Naive thymus-derived CD8-positive, alpha-beta T cell (primary cell): ENCODE measurements around the gene SETD2. TPM values are rescaled to one million over a fixed set of nuclear protein-coding genes. Genes with fewer than 3 reads are reported as not detected.
A peak's percentile ranks its signal among the peaks of the same experiment; 100 is the strongest.

Source experiments
- ATAC-seq, 2 donors: fragments of 150-1000 bp; cut with Tn5 transposase in 1 of 2; sonication (Bioruptor Pico), chemical (Tn5 transposase) in 1 of 2; 1 replicate in 1 of 2; 2 replicates in 1 of 2; pipeline ENCODE4 v1.10.0; 2021; ENCODE audit warnings: mild to moderate bottlenecking in 2 of 2, moderate library complexity in 2 of 2
- POLR2A ChIA-PET: fragments of 350-600 bp; sonication (Branson Sonifier 250); formaldehyde crosslinking; loops from one replicate; lab custom pipeline; 2021; ENCODE audit warnings: antibody characterized with exemption; lab: Charles Lee
- DNase-seq, 10 donors: peaks; one replicate each; pipeline versions ENCODE4 v3.0.0 to v3.0.0-alpha.2; 2020 to 2022
- H3K27ac Mint-ChIP-seq, 10 donors: one replicate each; pipeline ENCODE4 v1.8.0; 2020 to 2022; ENCODE audit warnings: mild to moderate bottlenecking in 10 of 10, mixed read lengths in 10 of 10, moderate library complexity in 4 of 10, inconsistent platforms in 1 of 10
- H3K27me3 Mint-ChIP-seq, 5 donors: one replicate each; pipeline ENCODE4 v1.8.0; 2021 to 2022; ENCODE audit warnings: mixed read lengths in 5 of 5
- H3K36me3 Mint-ChIP-seq, 3 donors: one replicate each; pipeline ENCODE4 v1.8.0; 2020 to 2022; ENCODE audit warnings: mixed read lengths in 3 of 3, mild to moderate bottlenecking in 2 of 3, inconsistent platforms in 1 of 3
- H3K4me1 Mint-ChIP-seq, 4 donors: one replicate each; pipeline ENCODE4 v1.8.0; 2021 to 2022; ENCODE audit warnings: mixed read lengths in 4 of 4
- H3K4me3 Mint-ChIP-seq, 10 donors: one replicate each; pipeline ENCODE4 v1.8.0; 2020 to 2022; ENCODE audit warnings: mild to moderate bottlenecking in 10 of 10, mixed read lengths in 10 of 10, moderate library complexity in 6 of 10, inconsistent platforms in 1 of 10
- H3K9me3 Mint-ChIP-seq, 9 donors: one replicate each; pipeline ENCODE4 v1.8.0; 2020 to 2022; ENCODE audit warnings: mixed read lengths in 9 of 9, mild to moderate bottlenecking in 3 of 9, inconsistent platforms in 1 of 9, moderate library complexity in 1 of 9
- polyA plus RNA-seq, 3 donors: library from polyadenylated mRNA; unstranded; fragments of 300-500 nt; fragmentation: Illumina TruSeq; gene quantifications; one replicate each; pipeline ENCODE4 v1.2.3, GENCODE V29; 2021
- total RNA-seq, 8 experiments: library from RNA in 2 of 8; stranded (reverse) in 2 of 8; gene quantifications; one replicate each; pipeline ENCODE4 v1.2.3 and lab custom pipeline; 2021 to 2026

SETD2 gene
- total and polyA plus RNA-seq, 5 experiments from 2014 or later, result 11.8 to 85.0 (median 23.4) TPM

DNA sequence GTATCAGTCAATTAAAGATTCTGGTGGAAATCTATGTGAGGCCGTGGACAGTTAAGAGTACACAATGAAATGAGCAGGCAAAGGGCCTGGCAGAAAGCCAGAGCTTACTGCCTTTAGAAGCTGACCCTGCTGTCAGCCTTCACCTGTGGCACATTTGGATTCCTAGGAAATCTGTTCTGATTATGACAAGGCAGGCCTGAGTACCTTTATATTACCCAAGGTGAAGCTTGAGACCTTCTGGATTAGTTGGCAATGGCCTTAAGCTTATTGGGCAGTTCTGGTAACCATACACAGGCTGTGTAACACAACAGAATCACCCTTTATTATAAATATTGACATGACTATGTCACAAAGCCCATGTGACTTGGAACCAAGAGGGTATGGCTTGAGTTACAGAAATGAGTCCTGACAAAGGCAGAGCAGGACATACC lies 141.3 kb downstream of the SETD2 start:
- peak overlapping the region in 4 of 10 donors; percentile 29 to 67 (median 40) for H3K27ac Mint-ChIP-seq
- no peak for DNase-seq
- no peaks in the 10 kb centered on the region for H3K27me3 Mint-ChIP-seq
- POLR2A ChIA-PET, result interaction anchor here (0.7 to 1.2 kb wide), 2 partner anchors 65 to 275 kb away, joined by 3 to 4 read pairs; no protein-coding TSS in a partner anchor
- no peak for ATAC-seq
- H3K4me3 Mint-ChIP-seq, result no peak overlapping the region
- peaks cover 0 to 37% (median 7%) of the 10 kb centered on the region in 3 donors for H3K36me3 Mint-ChIP-seq
- peaks cover 26 to 51% (median 47%) of the 10 kb centered on the region in 4 donors for H3K4me1 Mint-ChIP-seq
- H3K9me3 Mint-ChIP-seq, result no peaks in the 10 kb centered on the region

DNA sequence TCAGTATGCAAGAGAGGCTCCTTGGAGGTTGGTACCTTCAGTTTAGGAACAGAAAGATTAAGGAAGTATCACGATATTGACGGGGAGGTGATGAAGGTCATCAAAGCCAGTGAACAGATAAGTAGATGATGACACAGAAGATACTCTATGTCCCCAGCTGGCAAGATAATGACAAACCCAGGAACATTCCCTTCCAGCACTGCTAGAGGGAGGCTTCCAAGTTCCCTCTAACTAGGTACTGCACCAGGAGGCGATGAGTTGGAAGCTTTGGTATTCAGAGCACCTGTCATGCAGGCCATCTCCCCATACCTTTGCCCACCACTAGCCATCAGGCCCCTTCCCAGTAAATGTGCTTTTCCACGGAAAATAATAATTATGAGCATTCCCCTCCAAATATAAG lies 143.6 kb downstream of the SETD2 start:
- peaks cover 24 to 63% (median 50%) of the 10 kb centered on the region in 4 donors for H3K4me1 Mint-ChIP-seq
- DNase-seq (no peak), ATAC-seq (no peak)
- H3K36me3 Mint-ChIP-seq, result peaks cover 0 to 47% (median 0%) of the 10 kb centered on the region in 3 donors
- peak overlapping the region in 7 of 10 donors; percentile 10 to 87 (median 84) for H3K27ac Mint-ChIP-seq
- H3K27me3 Mint-ChIP-seq, result no peaks in the 10 kb centered on the region
- H3K9me3 Mint-ChIP-seq, result no peaks in the 10 kb centered on the region
- POLR2A ChIA-PET, result interaction anchor here (0.5 to 1.0 kb wide), 2 partner anchors 13 to 46 kb away, joined by 3 to 4 read pairs; no protein-coding TSS in a partner anchor
- no peak overlapping the region for H3K4me3 Mint-ChIP-seq

DNA sequence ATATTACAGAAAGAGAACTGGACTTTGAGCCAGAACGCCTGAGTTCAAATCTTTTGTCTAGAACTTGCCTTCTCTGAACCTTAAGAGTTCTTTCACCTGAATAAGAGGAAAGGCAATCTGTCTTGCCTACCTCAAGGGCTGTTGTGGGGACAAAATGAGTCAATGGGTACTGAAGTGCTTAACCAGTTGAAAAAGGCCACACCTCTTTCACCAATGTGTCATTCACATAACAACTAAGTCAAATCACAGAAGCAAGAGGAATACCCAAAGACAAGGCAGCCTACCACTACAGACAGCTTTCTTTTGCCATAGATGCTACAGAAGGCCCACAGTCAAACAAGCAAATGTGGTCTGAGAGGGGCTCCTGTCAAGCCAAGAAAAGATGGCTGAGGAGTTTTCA lies 144.7 kb downstream of the SETD2 start:
- Mint-ChIP-seq H3K9me3 (no peaks in the 10 kb centered on the region), H3K4me1 (peaks cover 19 to 60% (median 41%) of the 10 kb centered on the region in 4 donors), H3K4me3 (peak overlapping the region in 1 of 10 donors; percentile 44), H3K27ac (peak overlapping the region in 9 of 10 donors; percentile 7 to 87 (median 71)), H3K27me3 (no peaks in the 10 kb centered on the region), H3K36me3 (peaks cover 0 to 53% (median 0%) of the 10 kb centered on the region in 3 donors)
- DNase-seq, result no peak
- peak in 1 of 2 donors; percentile 33 for ATAC-seq
- POLR2A ChIA-PET, result no interaction called here

DNA sequence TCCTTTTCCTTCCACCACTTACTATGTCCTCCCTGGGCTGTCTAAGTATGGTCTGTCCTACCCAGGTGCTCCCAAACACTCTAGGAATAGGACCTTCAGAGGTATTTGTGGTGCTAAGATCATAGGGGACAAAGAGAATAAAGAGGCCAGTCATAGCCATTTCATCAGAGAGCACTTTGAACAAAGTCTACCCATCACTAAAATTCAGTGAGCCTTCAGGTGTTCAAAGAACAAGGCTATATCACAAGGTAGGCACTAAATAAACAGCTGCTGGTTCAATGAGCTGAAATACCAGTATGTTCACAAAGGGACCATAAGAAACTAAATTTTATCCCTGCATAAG lies 145.7 kb downstream of the SETD2 start:
- no peak for ATAC-seq
- Mint-ChIP-seq H3K36me3 (peaks cover 0 to 61% (median 0%) of the 10 kb centered on the region in 3 donors), H3K9me3 (no peaks in the 10 kb centered on the region), H3K4me3 (no peak overlapping the region), H3K27ac (peak overlapping the region; percentile 49 to 94 (median 84)), H3K4me1 (peaks cover 19 to 66% (median 41%) of the 10 kb centered on the region in 4 donors), H3K27me3 (no peaks in the 10 kb centered on the region)
- DNase-seq, result no peak
- POLR2A ChIA-PET, result no interaction called here

DNA sequence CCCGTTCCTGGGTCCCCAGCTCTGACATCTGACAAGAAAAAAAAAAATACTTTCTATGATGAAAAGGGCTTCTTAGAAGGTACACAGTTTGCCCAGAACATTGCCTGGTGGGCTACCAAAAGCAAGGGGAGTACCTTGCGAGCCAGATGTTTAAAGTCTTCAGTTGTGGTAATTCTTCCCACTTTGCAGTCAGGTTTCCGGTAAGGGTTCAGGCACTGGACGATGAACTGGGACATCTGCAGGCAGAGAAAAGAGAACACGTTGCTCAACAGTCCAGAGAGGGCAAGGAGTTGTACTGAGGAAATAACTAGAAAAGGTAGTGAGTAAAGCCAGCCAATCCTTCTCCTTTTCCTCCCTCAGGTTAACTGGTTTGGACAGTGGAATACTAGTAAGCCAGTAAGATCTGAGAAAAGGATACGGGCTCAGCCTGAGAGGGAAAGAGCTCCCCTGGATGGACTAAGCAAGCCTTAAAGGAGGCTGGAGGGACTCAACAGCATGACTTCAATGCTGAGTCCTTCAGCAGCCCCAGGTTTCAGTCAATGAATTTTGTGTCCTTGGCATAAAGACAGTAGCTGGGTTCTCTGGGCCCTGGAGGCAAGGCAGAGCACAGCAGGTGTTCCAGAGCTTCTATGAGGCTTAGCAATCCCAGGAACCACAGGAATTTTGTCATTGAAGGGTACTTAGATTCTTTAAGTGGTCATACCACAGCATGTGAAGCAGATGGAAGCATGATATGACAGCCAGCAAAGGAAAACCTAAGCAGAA lies 146.2 kb downstream of the SETD2 start:
- Mint-ChIP-seq H3K36me3 (peaks cover 0 to 59% (median 0%) of the 10 kb centered on the region in 3 donors), H3K27me3 (no peaks in the 10 kb centered on the region), H3K9me3 (no peaks in the 10 kb centered on the region), H3K4me1 (peaks cover 19 to 65% (median 41%) of the 10 kb centered on the region in 4 donors), H3K4me3 (peak overlapping the region in 5 of 10 donors; percentile 1 to 69 (median 46)), H3K27ac (peak overlapping the region; percentile 75 to 94 (median 86))
- no peak for DNase-seq
- ATAC-seq, result peak in 1 of 2 donors; percentile 22
- POLR2A ChIA-PET, result interaction anchor here (0.6 kb wide), 2 partner anchors 48 to 60 kb away, joined by 3 to 5 read pairs; no protein-coding TSS in a partner anchor

DNA sequence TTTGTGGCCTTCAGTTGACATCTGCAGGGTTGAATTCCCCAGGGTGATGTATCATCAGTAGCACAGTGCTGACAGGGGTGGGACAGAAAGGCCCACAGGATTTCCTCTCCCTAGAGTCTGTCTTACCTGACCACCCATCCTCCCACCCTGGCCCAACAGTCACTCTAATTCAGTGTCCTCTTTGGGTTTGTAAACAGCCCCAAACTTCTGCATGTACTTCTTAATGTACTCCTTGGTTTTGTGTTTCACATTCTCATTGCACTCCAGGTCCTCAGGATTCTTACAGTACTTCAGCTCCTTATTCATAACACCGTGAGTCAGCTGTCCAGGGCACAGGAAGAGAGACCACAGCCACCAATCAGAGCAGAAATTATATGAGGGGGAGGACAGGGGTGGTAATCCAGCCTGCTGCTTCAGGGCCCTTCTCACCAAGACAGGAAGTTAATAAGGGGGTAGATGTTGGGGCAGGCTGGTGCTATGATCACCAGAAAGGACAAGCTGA lies 146.9 kb downstream of the SETD2 start:
- Mint-ChIP-seq H3K4me3 (peak overlapping the region in 7 of 10 donors; percentile 5 to 69 (median 36)), H3K9me3 (no peaks in the 10 kb centered on the region), H3K36me3 (peaks cover 0 to 59% (median 0%) of the 10 kb centered on the region in 3 donors), H3K27me3 (no peaks in the 10 kb centered on the region), H3K27ac (peak overlapping the region; percentile 38 to 94 (median 86)), H3K4me1 (peaks cover 19 to 63% (median 39%) of the 10 kb centered on the region in 4 donors)
- POLR2A ChIA-PET, result no interaction called here
- ATAC-seq (peak; percentile 70), DNase-seq (peak in 2 of 10 donors; percentile 27 to 28)

DNA sequence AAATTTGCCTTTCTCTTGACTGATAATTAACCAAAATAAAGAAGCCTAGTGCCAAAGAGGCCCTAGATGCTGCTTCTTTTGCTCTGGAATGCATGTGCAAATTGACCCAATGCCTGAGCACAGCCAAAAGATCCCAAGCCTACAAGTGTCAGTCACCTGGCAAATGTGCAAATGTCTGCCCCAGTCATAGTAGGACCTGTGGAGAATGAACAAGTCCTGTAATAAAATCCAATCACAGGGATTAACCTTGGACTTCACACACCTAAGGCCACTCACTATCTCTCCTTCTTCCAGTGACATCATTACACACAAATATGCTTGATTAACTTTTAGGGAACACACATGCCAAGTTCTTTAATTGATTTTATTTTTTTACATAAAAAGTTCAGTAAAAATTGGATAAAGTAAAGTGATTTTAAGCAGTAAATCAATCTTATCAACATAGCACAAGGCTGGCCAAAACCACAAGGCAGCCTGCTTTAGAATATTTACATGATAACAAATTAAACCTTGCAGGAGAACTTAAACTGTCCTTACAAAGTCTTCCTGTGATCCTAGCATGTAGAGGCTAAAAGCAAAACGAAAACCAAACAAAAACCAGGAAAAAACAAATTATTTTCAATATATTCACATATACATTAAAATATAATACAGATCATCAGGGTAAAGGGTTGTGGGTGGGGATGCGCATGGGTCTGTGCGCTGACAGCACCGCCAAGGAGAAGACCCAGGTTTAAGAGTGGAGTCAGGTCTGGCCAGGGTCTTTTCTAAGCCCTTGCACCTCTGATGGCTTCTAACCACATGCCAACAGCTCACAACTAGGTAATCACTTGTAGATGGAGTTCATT lies 147.6 kb downstream of the SETD2 start:
- Mint-ChIP-seq H3K27me3 (no peaks in the 10 kb centered on the region), H3K9me3 (no peaks in the 10 kb centered on the region), H3K4me1 (peaks cover 19 to 63% (median 38%) of the 10 kb centered on the region in 4 donors), H3K36me3 (peaks cover 0 to 59% (median 0%) of the 10 kb centered on the region in 3 donors), H3K27ac (peak overlapping the region in 9 of 10 donors; percentile 38 to 94 (median 84)), H3K4me3 (peak overlapping the region in 2 of 10 donors; percentile 26 to 46)
- DNase-seq (no peak), ATAC-seq (no peak)
- POLR2A ChIA-PET, result no interaction called here

DNA sequence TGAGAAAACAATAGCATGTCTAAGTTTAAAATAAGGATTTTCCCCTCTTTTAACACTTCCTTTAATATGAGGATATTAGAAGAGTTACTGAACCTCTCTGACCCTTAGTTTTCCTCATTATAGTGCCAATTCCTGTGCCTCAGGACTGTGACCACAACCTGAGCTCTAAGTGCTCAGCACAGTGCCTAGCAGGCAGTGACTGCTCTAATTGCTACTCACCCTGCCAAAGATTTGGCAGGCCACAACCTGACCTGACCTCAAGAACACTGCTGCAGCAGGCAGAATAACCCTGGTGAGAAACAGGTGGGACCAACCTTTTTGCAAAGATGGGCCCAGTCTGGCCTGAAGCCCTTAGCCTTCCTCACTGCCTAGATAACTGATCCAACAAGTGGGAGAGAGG lies 148.8 kb downstream of the SETD2 start:
- no peak for DNase-seq
- peaks cover 0 to 56% (median 0%) of the 10 kb centered on the region in 3 donors for H3K36me3 Mint-ChIP-seq
- POLR2A ChIA-PET, result no interaction called here

DNA sequence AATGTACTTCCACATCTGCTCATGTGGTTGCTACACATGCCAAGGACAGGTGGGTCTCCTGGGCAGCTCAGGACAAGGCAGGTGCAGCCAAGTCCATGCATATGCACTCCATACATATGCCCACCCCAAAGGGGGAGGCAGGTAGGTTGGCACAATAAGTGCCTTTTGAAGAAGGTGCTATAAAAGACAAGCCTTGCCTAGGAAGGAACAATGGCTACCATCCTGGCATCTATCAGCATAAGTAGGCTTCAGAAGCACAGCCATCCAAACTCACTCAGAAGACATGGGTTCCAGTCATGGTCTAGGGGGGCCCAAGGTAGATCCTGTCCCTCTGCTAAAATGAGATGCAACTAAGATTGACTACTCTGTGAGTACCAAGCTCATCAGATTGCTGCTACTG lies 149.9 kb downstream of the SETD2 start:
- Mint-ChIP-seq H3K4me3 (no peak overlapping the region), H3K27me3 (no peaks in the 10 kb centered on the region), H3K4me1 (peaks cover 13 to 48% (median 35%) of the 10 kb centered on the region in 4 donors), H3K36me3 (peaks cover 0 to 47% (median 0%) of the 10 kb centered on the region in 3 donors), H3K9me3 (no peaks in the 10 kb centered on the region), H3K27ac (peak overlapping the region; percentile 31 to 87 (median 60))
- POLR2A ChIA-PET, result no interaction called here
- no peak for DNase-seq
- ATAC-seq, result no peak

More for the DNA sequence above, 148.8 kb downstream of the SETD2 start:
- Mint-ChIP-seq H3K27ac (peak overlapping the region in 9 of 10 donors; percentile 31 to 83 (median 49)), H3K4me3 (no peak overlapping the region), H3K27me3 (no peaks in the 10 kb centered on the region), H3K9me3 (no peaks in the 10 kb centered on the region), H3K4me1 (peaks cover 19 to 57% (median 37%) of the 10 kb centered on the region in 4 donors)
- ATAC-seq, result no peak

DNA sequence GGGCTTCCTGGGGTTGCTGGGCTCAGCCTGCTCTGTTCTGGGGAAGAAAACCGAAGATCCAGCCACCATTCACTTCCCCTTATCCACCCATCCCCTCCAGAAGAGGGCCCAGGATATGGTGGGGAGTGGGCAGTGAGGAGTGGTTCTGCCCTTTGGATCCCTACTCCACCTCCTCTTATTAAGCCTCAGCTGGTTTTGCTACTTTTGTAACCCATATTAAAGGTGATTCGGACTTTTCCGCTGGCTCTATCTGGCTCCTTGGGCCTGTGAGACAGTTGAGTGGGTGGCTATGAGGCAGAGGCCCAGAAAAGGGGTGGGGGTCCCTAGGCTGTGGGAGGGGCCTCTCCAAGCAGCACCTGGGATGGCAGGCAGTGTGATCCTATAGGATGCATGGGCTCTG lies 150.7 kb downstream of the SETD2 start:
- DNase-seq (no peak), ATAC-seq (no peak)
- peak overlapping the region in 9 of 10 donors; percentile 36 to 89 (median 61) for H3K27ac Mint-ChIP-seq
- no peaks in the 10 kb centered on the region for H3K27me3 Mint-ChIP-seq
- peak overlapping the region in 1 of 10 donors; percentile 34 for H3K4me3 Mint-ChIP-seq
- POLR2A ChIA-PET, result no interaction called here
- H3K9me3 Mint-ChIP-seq, result no peaks in the 10 kb centered on the region
- peaks cover 0 to 40% (median 0%) of the 10 kb centered on the region in 3 donors for H3K36me3 Mint-ChIP-seq
- H3K4me1 Mint-ChIP-seq, result peaks cover 9 to 44% (median 29%) of the 10 kb centered on the region in 4 donors

DNA sequence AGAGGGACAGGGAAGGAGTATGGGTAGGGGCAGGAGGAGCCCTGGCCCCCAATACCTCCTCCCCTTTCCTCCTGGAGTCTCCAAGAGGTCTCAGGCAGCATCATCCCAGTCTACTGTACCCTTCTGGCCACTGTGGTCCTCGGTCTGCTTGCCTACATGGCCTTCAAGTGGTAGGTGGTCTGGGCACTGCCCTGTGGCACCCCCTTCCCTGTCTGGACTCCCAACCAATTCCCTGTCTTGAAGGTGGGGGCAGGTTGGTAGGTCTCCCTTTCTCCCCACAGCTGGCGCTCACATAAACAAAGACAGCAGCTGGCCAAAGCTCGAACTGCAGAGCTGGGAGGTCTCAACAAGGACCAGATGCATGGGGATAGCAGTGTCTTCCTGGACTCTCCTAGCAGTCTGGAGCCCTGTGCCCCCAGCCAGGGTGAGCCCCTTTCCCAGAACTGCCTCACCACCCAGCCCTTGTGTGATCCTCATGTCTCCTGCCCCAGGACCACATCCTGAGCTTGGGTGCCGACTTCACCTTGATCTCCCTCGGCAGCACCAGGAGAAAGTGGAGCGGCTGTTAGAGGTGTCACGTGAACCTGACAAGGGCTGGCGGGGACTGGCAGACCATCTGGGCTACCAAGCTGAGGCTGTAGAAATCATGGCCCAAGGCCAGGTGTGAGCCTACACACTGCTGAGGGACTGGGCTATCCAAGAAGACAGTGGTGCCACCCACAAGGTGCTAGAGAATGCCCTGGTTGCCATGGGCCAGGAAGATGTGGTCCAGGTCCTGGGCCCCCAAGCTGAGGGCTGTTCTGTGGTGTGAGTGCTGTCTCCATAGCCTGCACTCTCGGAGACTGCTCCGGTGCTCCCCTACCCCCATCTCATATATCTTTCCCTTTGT lies 151.3 kb downstream of the SETD2 start:
- POLR2A ChIA-PET, result no interaction called here
- Mint-ChIP-seq H3K4me3 (peak overlapping the region in 1 of 10 donors; percentile 34), H3K4me1 (peaks cover 6 to 38% (median 22%) of the 10 kb centered on the region in 4 donors), H3K36me3 (peaks cover 0 to 34% (median 0%) of the 10 kb centered on the region in 3 donors), H3K27ac (peak overlapping the region in 8 of 10 donors; percentile 33 to 89 (median 68)), H3K9me3 (no peaks in the 10 kb centered on the region), H3K27me3 (no peaks in the 10 kb centered on the region)
- DNase-seq, result peak in 1 of 10 donors; percentile 15
- no peak for ATAC-seq
